IMR-90 (cell line): ENCODE measurements around the gene NOX3. TPM values are rescaled to one million over a fixed set of nuclear protein-coding genes. Genes with fewer than 3 reads are reported as not detected.

ENCODE experiments used
- ATAC-seq: fragments of 200-7000 bp; cut with Tn5 transposase; 2 replicates; pipeline ENCODE4 v1.9.1; 2020; ENCODE audit warnings: low read depth, mild to moderate bottlenecking, moderate library complexity
- BruUV-seq: library from RNA; stranded (reverse); fragments of 400-500 nt; replicated peaks from 2 replicates; lab custom pipeline; 2021; lab: Mats Ljungman, UMichigan
- CTCF ChIA-PET: fragments of 300-600 bp; formaldehyde crosslinking; extraction: SDS; loops from one replicate; lab custom pipeline; 2021; ENCODE audit warnings: antibody characterized with exemption; lab: Yijun Ruan, JAX
- POLR2A ChIA-PET: fragments of 300-600 bp; sonication (Branson Sonifier 250); formaldehyde crosslinking; loops from one replicate; lab custom pipeline; 2022; ENCODE audit warnings: antibody characterized with exemption; ENCODE audit not compliant: unreplicated experiment; lab: Charles Lee
- DNase-seq: peaks from one replicate; pipeline ENCODE4 v3.0.0; 2013
- H2AFZ ChIP-seq: replicated peaks from 2 replicates; pipeline ENCODE3; 2013; ENCODE audit warnings: low read length, mild to moderate bottlenecking; ENCODE audit not compliant: poor library complexity
- H2AK5ac ChIP-seq: 2 replicates; pipeline ENCODE4 v1.6.1; 2013; ENCODE audit warnings: low read depth, low read length, inconsistent platforms
- H2AK9ac ChIP-seq: replicated peaks from 2 replicates; pipeline ENCODE3; 2013; ENCODE audit warnings: mild to moderate bottlenecking, low read depth, low read length, moderate library complexity; ENCODE audit not compliant: poor library complexity
- H2BK120ac ChIP-seq: 2 replicates; pipeline ENCODE4 v1.6.1; 2013; ENCODE audit warnings: low read depth, low read length, inconsistent platforms
- H2BK15ac ChIP-seq: 3 replicates; pipeline ENCODE4 v1.6.1; 2013; ENCODE audit warnings: low read depth, low read length, inconsistent platforms
- H2BK20ac ChIP-seq: 2 replicates; pipeline ENCODE4 v1.6.1; 2013; ENCODE audit warnings: low read depth, mild to moderate bottlenecking, inconsistent platforms, low read length, moderate library complexity
- H2BK5ac ChIP-seq: 2 replicates; pipeline ENCODE4 v1.6.1; 2013; ENCODE audit warnings: mild to moderate bottlenecking, low read depth, low read length, inconsistent platforms; ENCODE audit not compliant: poor library complexity, severe bottlenecking
- H3K14ac ChIP-seq: replicated peaks from 2 replicates; pipeline ENCODE4 v1.6.1; 2013; ENCODE audit warnings: low read depth, low read length, inconsistent platforms
- H3K18ac ChIP-seq: 2 replicates; pipeline ENCODE4 v1.6.1; 2013; ENCODE audit warnings: low read depth, low read length, control low read depth
- H3K23ac ChIP-seq: 2 replicates; pipeline ENCODE4 v1.6.1; 2013; ENCODE audit warnings: low read depth, low read length, inconsistent platforms
- H3K27ac ChIP-seq: 2 replicates; pipeline ENCODE4 v1.5.1; 2013; ENCODE audit warnings: mild to moderate bottlenecking, control low read depth, low read length; ENCODE audit not compliant: insufficient read depth
- H3K27me3 ChIP-seq: 2 replicates; pipeline ENCODE4 v1.6.1; 2013; ENCODE audit warnings: low read length; ENCODE audit not compliant: control insufficient read depth, insufficient read depth
- H3K36me3 ChIP-seq: 2 replicates; pipeline ENCODE4 v1.6.1; 2013; ENCODE audit warnings: low read length, mixed read lengths; ENCODE audit not compliant: control insufficient read depth, insufficient read depth
- H3K4ac ChIP-seq: 2 replicates; pipeline ENCODE4 v1.6.1; 2013; ENCODE audit warnings: low read depth, low read length, inconsistent platforms
- H3K4me1 ChIP-seq: 2 replicates; pipeline ENCODE4 v1.6.1; 2013; ENCODE audit warnings: low read length, mixed read lengths; ENCODE audit not compliant: control insufficient read depth, insufficient read depth
- H3K4me2 ChIP-seq: 2 replicates; pipeline ENCODE4 v1.6.1; 2013; ENCODE audit warnings: low read depth, mild to moderate bottlenecking, control low read depth, low read length, moderate library complexity
- H3K4me3 ChIP-seq: 2 replicates; pipeline ENCODE4 v1.5.1; 2013; ENCODE audit warnings: low read depth, mild to moderate bottlenecking, control low read depth, low read length, moderate library complexity; ENCODE audit not compliant: insufficient read depth
- H3K56ac ChIP-seq: 2 replicates; pipeline ENCODE4 v1.6.1; 2013; ENCODE audit warnings: low read length, inconsistent platforms; ENCODE audit not compliant: insufficient read depth; ENCODE audit errors: extremely low read depth
- H3K79me1 ChIP-seq, 2 experiments: 2 replicates each; pipeline ENCODE4 v1.6.1; 2013; ENCODE audit warnings: low read length in 2 of 2, inconsistent platforms in 1 of 2, low read depth in 1 of 2
- H3K9ac ChIP-seq: 2 replicates; pipeline ENCODE4 v1.6.1; 2013; ENCODE audit warnings: low read depth, low read length, control low read depth
- H3K9me1 ChIP-seq: 2 replicates; pipeline ENCODE4 v1.6.1; 2013; ENCODE audit warnings: low read length, inconsistent platforms; ENCODE audit not compliant: insufficient read depth
- H3K9me3 ChIP-seq: 2 replicates; pipeline ENCODE4 v1.6.1; 2013; ENCODE audit warnings: low read length; ENCODE audit not compliant: control insufficient read depth, insufficient read depth
- H4K20me1 ChIP-seq: 2 replicates; pipeline ENCODE4 v1.6.1; 2013; ENCODE audit warnings: low read length, inconsistent platforms; ENCODE audit not compliant: insufficient read depth
- H4K5ac ChIP-seq: 2 replicates; pipeline ENCODE4 v1.6.1; 2013; ENCODE audit warnings: mild to moderate bottlenecking, low read depth, low read length, control low read depth
- H4K8ac ChIP-seq, 2 experiments: 2 replicates each; pipeline ENCODE4 v1.6.1; 2013; ENCODE audit warnings: low read depth in 2 of 2, low read length in 2 of 2, control low read depth in 1 of 2, inconsistent platforms in 1 of 2
- H4K91ac ChIP-seq: 2 replicates; pipeline ENCODE4 v1.6.1; 2013; ENCODE audit warnings: low read depth, low read length, inconsistent platforms; ENCODE audit not compliant: insufficient read depth
- CHD1 ChIP-seq: IDR thresholded peaks from 2 replicates; pipeline ENCODE4 v1.6.1; 2012; ENCODE audit warnings: low read depth, low read length, improper control_type of control experiment
- ELK1 ChIP-seq: fragments of 150-350 bp; IDR thresholded peaks from 2 replicates; pipeline ENCODE4 v1.6.1; 2016; ENCODE audit warnings: low read depth, mild to moderate bottlenecking, low read length, moderate library complexity, borderline replicate concordance
- FOS ChIP-seq: fragments of 150-350 bp; IDR thresholded peaks from 2 replicates; pipeline ENCODE4 v1.6.1; 2016; ENCODE audit warnings: low read depth, low read length
- MAFK ChIP-seq: IDR thresholded peaks from 2 replicates; pipeline ENCODE4 v1.6.1; 2012; ENCODE audit warnings: low read depth, low read length, improper control_type of control experiment
- MXI1 ChIP-seq: IDR thresholded peaks from 2 replicates; pipeline ENCODE4 v1.6.1; 2012; ENCODE audit warnings: low read depth, mild to moderate bottlenecking, low read length, moderate library complexity, borderline replicate concordance
- POLR2A ChIP-seq: IDR thresholded peaks from 2 replicates; pipeline ENCODE4 v1.6.1; 2012; ENCODE audit warnings: mild to moderate bottlenecking, low read depth, low read length
- RCOR1 ChIP-seq: IDR thresholded peaks from 2 replicates; pipeline ENCODE4 v1.6.1; 2012; ENCODE audit warnings: mild to moderate bottlenecking, low read length, improper control_type of control experiment; ENCODE audit not compliant: insufficient replicate concordance
- SMC3 ChIP-seq: fragments of 150-350 bp; IDR thresholded peaks from 2 replicates; pipeline ENCODE4 v1.6.1; 2016; ENCODE audit warnings: low read depth, mild to moderate bottlenecking, antibody characterized with exemption, low read length, moderate library complexity
- WGBS, 2 experiments: methylation state at CpG; one replicate each; pipeline versions ENCODE4 v1.1.5 to v1.1.7; 2013; ENCODE audit warnings: missing lambda C conversion rate in 2 of 2; ENCODE audit not compliant: insufficient read length in 1 of 2; ENCODE audit errors: extremely low coverage in 2 of 2; 5-methylcytosine and 5-hydroxymethylcytosine counted together
- dilution Hi-C: fragments of 300-500 bp; cut with HindIII; formaldehyde crosslinking; loops from one replicate; pipeline ENCODE4 v1.14.3; 2018; ENCODE audit warnings: low sequenced_read_pairs; ENCODE audit not compliant: unreplicated experiment
- in situ Hi-C: fragments of 300-500 bp; cut with MboI; formaldehyde crosslinking; loops from 3 replicates; pipeline ENCODE4 v1.14.3; 2019; ENCODE audit warnings: low sequenced_read_pairs, inconsistent platforms, mixed read lengths
- intact Hi-C: fragments of 100-400 bp; cut with micrococcal nuclease; formaldehyde crosslinking; loops from 2 replicates; pipeline ENCODE4 v1.10.0; 2022
- polyA plus RNA-seq, 3 experiments: library from polyadenylated mRNA; depleted of rRNA; stranded (reverse); fragments of >200 nt; gene quantifications; 2 replicates each; pipeline ENCODE4 v1.2.3, GENCODE V29; 2012; ENCODE audit warnings: low replicate concordance in 1 of 3
- total RNA-seq: library from RNA; depleted of rRNA; stranded (reverse); fragments of >200 nt; gene quantifications from 2 replicates; pipeline ENCODE4 v1.2.3, GENCODE V29; 2012

NOX3 gene
- total and polyA plus RNA-seq, 2 of the 4 experiments (the other 2 are of a cell fraction) = not detected

GRCh38 chr6:155377061-155377460, 78.6 kb downstream of the NOX3 start:
- Histone ChIP-seq H3K4me2 (peak overlapping the region; percentile 42; the same call in 1 of the 2 replicates), H2BK5ac (peak overlapping the region; percentile 99), H3K14ac (no peak overlapping the region), H3K9ac (no peak overlapping the region), H3K4me1 (peaks cover 8% of the 10 kb centered on the region), H4K20me1 (no peaks in the 10 kb centered on the region), H4K5ac (no peak overlapping the region; the same call in 1 of the 2 replicates), H2BK120ac (peak overlapping the region; percentile 89), H2AK5ac (no peak overlapping the region), H3K4ac (no peak overlapping the region), H3K79me1 (no peaks in the 10 kb centered on the region), H2AFZ (no peak overlapping the region), H3K18ac (peak overlapping the region; percentile 63; the same call in 1 of the 2 replicates), H2AK9ac (no peak overlapping the region), H2BK20ac (no peak overlapping the region; the same call in 1 of the 2 replicates), H3K27me3 (no peaks in the 10 kb centered on the region), H3K56ac (no peak overlapping the region), H3K4me3 (no peak overlapping the region), H2BK15ac (no peak overlapping the region), H4K8ac (peak overlapping the region; percentile 79 to 86; a peak in 3 of 4 replicates), H3K23ac (peak overlapping the region; percentile 90; the same call in 1 of the 2 replicates), H3K36me3 (no peaks in the 10 kb centered on the region), H3K9me3 (no peaks in the 10 kb centered on the region), H4K91ac (no peak overlapping the region), H3K9me1 (peaks cover 6% of the 10 kb centered on the region), H3K27ac (no peak overlapping the region)
- in situ Hi-C loops (no loop called here), intact Hi-C loops (loop anchor here (2.0 kb wide), 1 partner anchor 118 kb away; no protein-coding TSS in a partner anchor), dilution Hi-C loops (no loop called here)
- DNase-seq (peak; percentile 96), ATAC-seq (peak; percentile 89)
- no CpG with 5 or more reads among the region's 1 CpG for WGBS, 2 experiments
- TF ChIP-seq MXI1 (no peak), CHD1 (no peak), FOS (peak; percentile 56), RCOR1 (no peak), SMC3 (no peak), ELK1 (no peak), MAFK (no peak), POLR2A (no peak)
- ChIA-PET POLR2A (no interaction called here), CTCF (no interaction called here)
- BruUV-seq = no TSS peak
